HepG2 (cell line): ENCODE results near the gene STAT6. TPM values are rescaled to one million over a fixed set of nuclear protein-coding genes. Genes with fewer than 3 reads are reported as not detected.
A peak's percentile ranks its signal among the peaks of the same experiment; 100 is the strongest.

ENCODE experiments used
- ATAC-seq: fragments of 200-7000 bp; cut with Tn5 transposase; 3 replicates; pipeline ENCODE4 v1.9.1; 2020; ENCODE audit warnings: mild to moderate bottlenecking, moderate library complexity
- BruUV-seq: library from RNA; stranded (reverse); fragments of 400-500 nt; replicated peaks from 2 replicates; lab custom pipeline; 2021; lab: Mats Ljungman, UMichigan
- CTCF ChIA-PET: fragments of 300-600 bp; formaldehyde crosslinking; extraction: SDS; loops from one replicate; lab custom pipeline; 2021; ENCODE audit warnings: low total read pairs, inconsistent platforms, low intra/inter-chr PET ratio; lab: Yijun Ruan, JAX
- POLR2A ChIA-PET: fragments of 350-600 bp; sonication (Branson Sonifier 250); formaldehyde crosslinking; loops from one replicate; lab custom pipeline; 2020; ENCODE audit warnings: antibody characterized with exemption, inconsistent platforms; lab: Yijun Ruan, JAX
- DNase-seq: peaks from one replicate; pipeline ENCODE4 v3.0.0-alpha.2; 2015; ENCODE audit warnings: low spot score
- FAIRE-seq: peaks from 3 replicates; lab custom pipeline; 2011; peaks lifted over from hg19 to GRCh38; lab: Jason Lieb, UNC
- H2AFZ ChIP-seq: one replicate; pipeline ENCODE4 v1.6.1; 2011; ENCODE audit warnings: low read length, inconsistent platforms
- H3K27ac ChIP-seq: fragments of 300-600 bp; 3 replicates; pipeline ENCODE4 v1.8.0; 2011; ENCODE audit warnings: mixed run types, mild to moderate bottlenecking, mixed read lengths, low read length, inconsistent platforms; ENCODE audit not compliant: insufficient read depth; ENCODE audit errors: extremely low read length
- H3K27me3 ChIP-seq, 2 experiments: fragments of 200-600 bp in 1 of 2; 2 replicates in 1 of 2; 3 replicates in 1 of 2; pipeline versions ENCODE4 v1.6.0 to v1.8.0; 2011; ENCODE audit warnings: low read length in 2 of 2, mild to moderate bottlenecking in 2 of 2, moderate library complexity in 2 of 2, inconsistent platforms in 1 of 2; ENCODE audit not compliant: insufficient read depth in 2 of 2, control insufficient read depth in 1 of 2
- H3K36me3 ChIP-seq, 2 experiments: fragments of 200-600 bp in 1 of 2; replicated peaks in 1 of 2; 2 replicates in 1 of 2; 3 replicates in 1 of 2; pipeline versions ENCODE4 v1.5.1 to v1.8.0; 2011; ENCODE audit warnings: low read length in 2 of 2, inconsistent platforms in 1 of 2; ENCODE audit not compliant: insufficient read depth in 2 of 2, control insufficient read depth in 1 of 2
- H3K4me1 ChIP-seq: 2 replicates; pipeline ENCODE4 v1.5.1; 2012; ENCODE audit warnings: low read length, inconsistent platforms; ENCODE audit not compliant: insufficient read depth
- H3K4me2 ChIP-seq: 2 replicates; pipeline ENCODE4 v1.6.0; 2011; ENCODE audit warnings: low read depth, low read length, inconsistent platforms
- H3K4me3 ChIP-seq, 3 experiments: fragments of 200-600 bp in 1 of 3; sonication (generic), shearing (Covaris generic) in 1 of 3; replicated peaks in 1 of 3; 2 replicates each; pipeline ENCODE4 v1.5.1; 2011 to 2016; ENCODE audit warnings: low read length in 3 of 3, inconsistent platforms in 2 of 3, low read depth in 2 of 3, mild to moderate bottlenecking in 2 of 3, control low read depth in 1 of 3, mixed read lengths in 1 of 3; ENCODE audit not compliant: insufficient read depth in 1 of 3
- H3K79me2 ChIP-seq: one replicate; pipeline ENCODE4 v1.6.1; 2011; ENCODE audit warnings: low read length, inconsistent platforms; ENCODE audit not compliant: insufficient read depth
- H3K9ac ChIP-seq: 2 replicates; pipeline ENCODE4 v1.6.0; 2011; ENCODE audit warnings: mild to moderate bottlenecking, low read depth, low read length, inconsistent platforms; ENCODE audit not compliant: insufficient read depth
- H3K9me3 ChIP-seq: 2 replicates; pipeline ENCODE4 v1.5.1; 2012; ENCODE audit warnings: mild to moderate bottlenecking, low read length
- H4K20me1 ChIP-seq: 2 replicates; pipeline ENCODE4 v1.6.0; 2011; ENCODE audit warnings: inconsistent platforms, mild to moderate bottlenecking, low read length, moderate library complexity; ENCODE audit not compliant: insufficient read depth
- ETV5 ChIP-seq: IDR thresholded peaks from 2 replicates; pipeline ENCODE4 v1.6.1; 2018; ENCODE audit warnings: missing biosample characterization, missing genetic modification reagents, inconsistent platforms, borderline replicate concordance
- GABPA ChIP-seq, 2 experiments: IDR thresholded peaks; 2 replicates each; pipeline ENCODE4 v1.6.1; 2011 to 2016; ENCODE audit warnings: low read depth in 2 of 2, low read length in 1 of 2, missing biosample characterization in 1 of 2, missing genetic modification characterization in 1 of 2
- GABPB1 ChIP-seq: IDR thresholded peaks from 2 replicates; pipeline ENCODE4 v1.6.1; 2016; ENCODE audit warnings: mild to moderate bottlenecking, missing genetic modification reagents, moderate library complexity, missing compliant biosample characterization
- MYNN ChIP-seq: sonication (generic); formaldehyde crosslinking; IDR thresholded peaks from 2 replicates; pipeline ENCODE4 v1.4.0; 2020; ENCODE audit warnings: mild to moderate bottlenecking, low read depth, missing genetic modification reagents
- NR2C2 ChIP-seq: sonication (generic); formaldehyde crosslinking; IDR thresholded peaks from 2 replicates; pipeline ENCODE4 v1.4.0; 2020; ENCODE audit warnings: missing genetic modification reagents, mild to moderate bottlenecking, moderate library complexity, borderline replicate concordance
- NR2F6 ChIP-seq, 2 experiments: IDR thresholded peaks; 2 replicates each; pipeline ENCODE4 v1.6.1; 2016; ENCODE audit warnings: antibody characterized with exemption in 1 of 2, mild to moderate bottlenecking in 1 of 2
- PCBP1 ChIP-seq: fragments of 200-400 bp; formaldehyde crosslinking; IDR thresholded peaks from 2 replicates; pipeline ENCODE4 v1.6.1; 2017; ENCODE audit warnings: mild to moderate bottlenecking, low read depth, low read length, borderline replicate concordance
- ZBTB7A ChIP-seq: sonication (generic); formaldehyde crosslinking; IDR thresholded peaks from 2 replicates; pipeline ENCODE4 v1.8.0; 2022; ENCODE audit warnings: mild to moderate bottlenecking, missing genetic modification reagents
- ZMYM3 ChIP-seq: sonication (generic); formaldehyde crosslinking; IDR thresholded peaks from 2 replicates; pipeline ENCODE4 v1.5.1; 2020; ENCODE audit warnings: mild to moderate bottlenecking, missing genetic modification reagents
- ZNF446 ChIP-seq: sonication (generic); formaldehyde crosslinking; IDR thresholded peaks from 2 replicates; pipeline ENCODE4 v1.5.0; 2020; ENCODE audit warnings: mild to moderate bottlenecking, missing genetic modification reagents
- ZNF629 ChIP-seq: sonication (generic); formaldehyde crosslinking; conservative IDR thresholded peaks from 2 replicates; pipeline ENCODE4 v1.5.0; 2020; ENCODE audit warnings: missing genetic modification reagents
- ZNF777 ChIP-seq: sonication (generic); formaldehyde crosslinking; IDR thresholded peaks from 2 replicates; pipeline ENCODE4 v1.4.0; 2020; ENCODE audit warnings: missing genetic modification reagents
- WGBS: methylation state at CpG from one replicate; pipeline ENCODE4 v1.1.6; 2017; ENCODE audit warnings: low lambda C conversion rate; 5-methylcytosine and 5-hydroxymethylcytosine counted together
- in situ Hi-C: cut with HindIII; loops from 2 replicates; pipeline ENCODE4 v1.10.0; 2017; ENCODE audit warnings: low pct_unique_long_range_greater_than_20kb; ENCODE audit not compliant: extremely low pct_ligation_motif_present
- intact Hi-C: fragments of 100-400 bp; cut with micrococcal nuclease; formaldehyde crosslinking; loops from one replicate; pipeline ENCODE4 v1.10.0; 2022; ENCODE audit not compliant: unreplicated experiment
- polyA plus RNA-seq, 8 experiments: library from polyadenylated mRNA; depleted of rRNA in 3 of 8; stranded (reverse) in 7 of 8; unstranded in 1 of 8; fragments of >200 nt; fragmentation: Illumina TruSeq in 4 of 8; extraction: Trizol in 4 of 8; gene quantifications; 2 replicates each; pipeline versions ENCODE4 v1.2.1 to v1.2.3, GENCODE V29; 2011 to 2016; ENCODE audit warnings: low read depth in 4 of 8, missing spikeins in 1 of 8, mixed read lengths in 1 of 8; ENCODE audit not compliant: insufficient read depth in 1 of 8
- total RNA-seq, 5 experiments: library from RNA; depleted of rRNA; stranded (reverse); fragments of >200 nt; fragmentation: Illumina TruSeq; extraction: Trizol; gene quantifications; 2 replicates each; pipeline ENCODE4 v1.2.3, GENCODE V29; 2016; ENCODE audit warnings: low read depth in 1 of 5
- TF ChIP-seq, protein P1 (sequence below): sonication (generic); formaldehyde crosslinking; IDR thresholded peaks from 2 replicates; pipeline ENCODE4 v1.4.0; 2020; ENCODE audit warnings: missing genetic modification reagents, borderline replicate concordance

Gene STAT6
- total and polyA plus RNA-seq, 2 of the 13 experiments (the other 11 are each of a cell fraction or from before 2014, with no cell fraction given), result 28.0 to 62.2 TPM

DNA sequence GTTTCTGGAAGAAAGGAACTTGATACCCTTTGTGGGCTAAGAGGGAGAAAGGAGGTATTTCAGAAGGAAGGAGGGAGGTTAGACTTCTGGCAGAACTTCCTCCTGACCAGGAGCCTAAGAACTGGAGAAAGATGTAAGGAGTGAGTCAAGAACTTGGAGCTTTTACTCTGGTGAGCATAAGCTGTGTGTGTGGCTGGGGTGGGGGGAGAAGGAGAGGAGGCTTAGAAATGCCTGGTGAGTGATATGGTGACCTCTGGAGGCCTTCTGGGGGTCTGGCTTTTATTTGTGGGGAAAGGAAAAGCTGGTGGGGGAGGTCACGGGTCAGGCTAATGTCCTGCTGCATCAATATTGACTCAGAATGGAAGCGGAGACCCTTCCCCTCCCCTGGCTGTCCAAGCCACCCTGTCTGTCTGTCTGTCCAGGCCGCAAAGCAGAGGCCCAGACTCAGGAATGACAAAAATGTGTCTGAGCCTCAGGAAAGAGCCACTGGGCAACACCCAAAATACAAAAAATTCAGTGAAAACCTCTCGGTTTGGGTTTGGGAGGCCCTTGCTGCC lies 21.9 kb upstream of the STAT6 start (continued):
- peak; percentile 33; the same call in 1 of the 2 replicates for TF ChIP-seq ZMYM3 (CRISPR knock-in tag)
- TF ChIP-seq PCBP1, result no peak
- TF ChIP-seq ZBTB7A (CRISPR knock-in tag), result peak; percentile 67; the same call in 1 of the 2 replicates
- TF ChIP-seq NR2F6 (IDR thresholded peaks at IDR 0.05), result peak; percentile 65
- TF ChIP-seq NR2F6 (CRISPR knock-in tag; IDR thresholded peaks at IDR 0.05), result peak; percentile 60; the same call in 1 of the 2 replicates
- TF ChIP-seq ZNF777 (CRISPR knock-in tag), result no peak

DNA sequence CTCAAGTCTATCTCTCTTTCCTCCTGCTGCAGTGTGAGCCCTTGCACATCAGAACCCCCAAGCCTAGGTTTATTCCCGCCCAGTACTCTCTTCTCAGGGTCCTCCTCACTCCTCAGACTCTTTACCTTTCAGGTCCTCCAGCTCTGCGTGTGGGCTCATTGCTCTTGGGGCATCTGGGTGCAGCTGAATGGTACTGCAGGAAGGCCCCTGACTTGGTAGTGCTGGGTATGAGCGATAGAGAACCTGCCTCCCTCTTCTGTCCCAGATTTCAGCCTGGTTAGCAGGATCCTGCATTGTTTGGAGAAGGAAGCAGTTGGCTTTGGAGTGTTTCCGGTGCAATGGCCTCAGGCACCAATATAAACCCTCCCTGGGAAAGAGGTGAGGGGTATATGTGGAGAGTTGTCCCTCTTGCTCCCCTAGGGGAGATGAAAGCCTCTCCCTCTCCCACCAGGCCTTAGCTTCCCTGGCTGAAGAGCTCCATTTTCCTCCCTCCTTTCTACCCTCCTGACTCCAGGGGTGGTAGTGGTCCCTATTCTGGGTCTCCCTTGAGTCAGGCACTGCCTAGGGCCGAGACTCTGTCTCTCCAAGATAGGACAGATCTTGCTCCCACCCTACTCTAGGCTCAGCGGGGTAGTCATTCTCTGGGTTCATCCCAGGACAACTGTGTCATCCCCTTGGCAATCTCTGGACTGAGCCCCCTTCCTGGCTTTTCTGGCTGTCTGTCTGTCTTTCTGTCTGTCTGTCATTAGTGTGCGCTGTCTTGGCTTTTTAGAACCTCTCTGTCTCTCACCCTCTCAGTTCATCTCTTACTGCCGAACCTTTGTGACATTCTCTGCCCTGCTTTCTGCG lies 21.0 kb upstream of the STAT6 start:
- peak; percentile 32 for FAIRE-seq
- Histone ChIP-seq H3K79me2 (peaks cover 68% of the 10 kb centered on the region), H2AFZ (no peak overlapping the region), H4K20me1 (peaks cover 33% of the 10 kb centered on the region), H3K4me3 (peak overlapping the region; percentile 20 to 96 (median 32); a peak in 5 of 6 replicates), H3K4me2 (peak overlapping the region; percentile 94), H3K9ac (peak overlapping the region; percentile 45; the same call in 1 of the 2 replicates), H3K27me3 (no peaks in the 10 kb centered on the region; a peak in 1 of 5 replicates)
- 72% methylated on average over 8 of the region's 9 CpGs for WGBS
- POLR2A ChIA-PET, result interaction anchor here (2.4 to 16.0 kb wide), 5 partner anchors 10 to 51 kb away, joined by 6 to 827 read pairs (median 20); partner anchors contain the start of genes LRP1-AS and STAT6
- BruUV-seq, result no TSS peak
- intact Hi-C loops, result no loop called here
- in situ Hi-C loops, result loop anchor here (5.0 kb wide), 1 partner anchor 45 kb away; no protein-coding TSS in a partner anchor
- DNase-seq, result no peak
- no peak for TF ChIP-seq ZNF629 (CRISPR knock-in tag)
- TF ChIP-seq GABPA (IDR thresholded peaks at IDR 0.05; ENCODE audit: low read depth, low read length), result peak; percentile 37
- TF ChIP-seq GABPA (CRISPR knock-in tag; IDR thresholded peaks at IDR 0.05; ENCODE audit: low read depth), result peak; percentile 80
- TF ChIP-seq MYNN (CRISPR knock-in tag), result no peak
- TF ChIP-seq ZNF446 (CRISPR knock-in tag), result 0 out of 2 replicates have a peak, but pooled peaks have one; percentile 26
- TF ChIP-seq, protein P1, sequence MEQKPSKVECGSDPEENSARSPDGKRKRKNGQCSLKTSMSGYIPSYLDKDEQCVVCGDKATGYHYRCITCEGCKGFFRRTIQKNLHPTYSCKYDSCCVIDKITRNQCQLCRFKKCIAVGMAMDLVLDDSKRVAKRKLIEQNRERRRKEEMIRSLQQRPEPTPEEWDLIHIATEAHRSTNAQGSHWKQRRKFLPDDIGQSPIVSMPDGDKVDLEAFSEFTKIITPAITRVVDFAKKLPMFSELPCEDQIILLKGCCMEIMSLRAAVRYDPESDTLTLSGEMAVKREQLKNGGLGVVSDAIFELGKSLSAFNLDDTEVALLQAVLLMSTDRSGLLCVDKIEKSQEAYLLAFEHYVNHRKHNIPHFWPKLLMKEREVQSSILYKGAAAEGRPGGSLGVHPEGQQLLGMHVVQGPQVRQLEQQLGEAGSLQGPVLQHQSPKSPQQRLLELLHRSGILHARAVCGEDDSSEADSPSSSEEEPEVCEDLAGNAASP (CRISPR knock-in tag), result peak; percentile 32; the same call in 1 of the 2 replicates
- TF ChIP-seq NR2C2 (CRISPR knock-in tag), result peak; percentile 48; the same call in 1 of the 2 replicates
- TF ChIP-seq ETV5, result peak; percentile 48; the same call in 1 of the 2 replicates
- TF ChIP-seq GABPB1, result 0 out of 2 replicates have a peak, but pooled peaks have one; percentile 28
- TF ChIP-seq, all 625 proteins: peak for 6
- CTCF ChIA-PET, result no interaction called here
- Histone ChIP-seq H3K36me3 (peaks cover 7 to 12% of the 10 kb centered on the region in 2 experiments; a peak in 2 of 5 replicates), H3K9me3 (no peaks in the 10 kb centered on the region), H3K4me1 (peaks cover 77% of the 10 kb centered on the region), H3K27ac (peak overlapping the region; percentile 40)
- ATAC-seq, result no peak
